ENCODE results near the gene NTN4. TPM values are rescaled to one million over a fixed set of nuclear protein-coding genes. Genes with fewer than 3 reads are reported as not detected.
A peak's percentile ranks its signal among the peaks of the same experiment; 100 is the strongest.

Gene NTN4
- total RNA-seq, 1 experiment from 2014 or later, result 68.4 TPM

DNA sequence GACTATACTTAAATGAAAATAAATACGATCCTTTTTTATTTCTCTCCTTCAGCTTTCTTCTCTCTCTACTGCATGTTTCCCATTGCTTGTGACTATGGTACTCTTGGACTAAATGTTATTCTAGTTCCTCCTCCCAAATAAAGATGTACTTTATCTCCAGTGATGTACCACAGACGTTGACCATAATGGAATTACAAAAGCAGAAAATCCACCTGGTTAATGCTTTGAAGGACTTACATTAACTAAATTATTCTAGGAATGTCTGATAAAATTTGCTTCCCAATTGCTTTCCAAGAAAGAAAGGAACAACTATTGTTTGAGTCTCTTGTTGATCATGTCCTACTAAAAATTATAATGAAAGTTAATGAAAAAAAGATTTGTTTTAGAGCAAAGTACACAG lies 71.8 kb downstream of the NTN4 start:
- no peaks in the 10 kb centered on the region for H3K9me3 Mint-ChIP-seq (ENCODE audit: low read depth, unreplicated experiment)
- TF ChIP-seq, protein P1, sequence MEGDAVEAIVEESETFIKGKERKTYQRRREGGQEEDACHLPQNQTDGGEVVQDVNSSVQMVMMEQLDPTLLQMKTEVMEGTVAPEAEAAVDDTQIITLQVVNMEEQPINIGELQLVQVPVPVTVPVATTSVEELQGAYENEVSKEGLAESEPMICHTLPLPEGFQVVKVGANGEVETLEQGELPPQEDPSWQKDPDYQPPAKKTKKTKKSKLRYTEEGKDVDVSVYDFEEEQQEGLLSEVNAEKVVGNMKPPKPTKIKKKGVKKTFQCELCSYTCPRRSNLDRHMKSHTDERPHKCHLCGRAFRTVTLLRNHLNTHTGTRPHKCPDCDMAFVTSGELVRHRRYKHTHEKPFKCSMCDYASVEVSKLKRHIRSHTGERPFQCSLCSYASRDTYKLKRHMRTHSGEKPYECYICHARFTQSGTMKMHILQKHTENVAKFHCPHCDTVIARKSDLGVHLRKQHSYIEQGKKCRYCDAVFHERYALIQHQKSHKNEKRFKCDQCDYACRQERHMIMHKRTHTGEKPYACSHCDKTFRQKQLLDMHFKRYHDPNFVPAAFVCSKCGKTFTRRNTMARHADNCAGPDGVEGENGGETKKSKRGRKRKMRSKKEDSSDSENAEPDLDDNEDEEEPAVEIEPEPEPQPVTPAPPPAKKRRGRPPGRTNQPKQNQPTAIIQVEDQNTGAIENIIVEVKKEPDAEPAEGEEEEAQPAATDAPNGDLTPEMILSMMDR (IDR thresholded peaks at IDR 0.05; ENCODE audit: unreplicated experiment), result no peak
- CTCF ChIA-PET, result interaction anchor here (1.1 to 1.7 kb wide), 4 partner anchors 9 to 87 kb away, joined by 4 to 10 read pairs (median 6); no protein-coding TSS in a partner anchor
- H3K36me3 Mint-ChIP-seq (ENCODE audit: insufficient read depth, unreplicated experiment), result no peaks in the 10 kb centered on the region
- peaks cover 68% of the 10 kb centered on the region for H3K4me1 Mint-ChIP-seq (ENCODE audit: low read depth, unreplicated experiment)
- no TSS peak for BruUV-seq (replicated peaks)
- H3K27me3 Mint-ChIP-seq (ENCODE audit: unreplicated experiment), result no peaks in the 10 kb centered on the region
- H3K27ac Mint-ChIP-seq (ENCODE audit: unreplicated experiment), result peak overlapping the region; percentile 20
- H3K4me3 Mint-ChIP-seq (ENCODE audit: low read depth, unreplicated experiment), result no peak overlapping the region
- no peak for DNase-seq
- intact Hi-C loops (cut with micrococcal nuclease; ENCODE audit: unreplicated experiment), result loop anchor here (2.0 to 5.0 kb wide), 4 partner anchors 24 to 136 kb away; no protein-coding TSS in a partner anchor

DNA sequence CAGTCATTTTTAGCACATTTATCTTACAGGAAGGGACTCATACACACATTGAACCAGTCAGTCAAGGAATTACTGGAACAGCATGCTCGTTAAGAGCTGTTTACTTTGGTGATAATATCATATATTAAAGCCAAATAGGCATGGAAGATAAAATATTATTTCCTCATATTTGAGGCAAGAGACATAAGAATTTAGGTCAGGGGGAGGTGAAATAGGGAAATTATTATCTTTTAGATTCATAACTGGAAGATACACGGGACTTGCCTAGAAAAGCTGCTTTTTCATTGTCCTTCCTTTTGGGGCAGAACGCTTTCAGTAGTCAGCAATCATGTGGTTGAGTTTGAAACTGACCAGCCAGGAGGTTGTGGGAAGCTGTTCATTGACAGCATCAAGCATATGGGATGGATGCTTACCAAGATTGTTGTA lies 72.5 kb downstream of the NTN4 start:
- TF ChIP-seq, protein P1 (IDR thresholded peaks at IDR 0.05; ENCODE audit: unreplicated experiment), result no peak
- Mint-ChIP-seq H3K4me3 (ENCODE audit: low read depth, unreplicated experiment) (peak overlapping the region; percentile 5), H3K9me3 (ENCODE audit: low read depth, unreplicated experiment) (no peaks in the 10 kb centered on the region), H3K27ac (ENCODE audit: unreplicated experiment) (peak overlapping the region; percentile 63), H3K4me1 (ENCODE audit: low read depth, unreplicated experiment) (peaks cover 64% of the 10 kb centered on the region), H3K27me3 (ENCODE audit: unreplicated experiment) (no peaks in the 10 kb centered on the region), H3K36me3 (ENCODE audit: insufficient read depth, unreplicated experiment) (no peaks in the 10 kb centered on the region)
- CTCF ChIA-PET, result interaction anchor here (0.5 to 1.7 kb wide), 8 partner anchors 9 to 130 kb away, joined by 3 to 10 read pairs (median 4); no protein-coding TSS in a partner anchor
- DNase-seq, result peak; percentile 34
- intact Hi-C loops (cut with micrococcal nuclease; ENCODE audit: unreplicated experiment), result loop anchor here (2.0 to 5.0 kb wide), 4 partner anchors 25 to 136 kb away; no protein-coding TSS in a partner anchor
- no TSS peak for BruUV-seq (replicated peaks)

DNA sequence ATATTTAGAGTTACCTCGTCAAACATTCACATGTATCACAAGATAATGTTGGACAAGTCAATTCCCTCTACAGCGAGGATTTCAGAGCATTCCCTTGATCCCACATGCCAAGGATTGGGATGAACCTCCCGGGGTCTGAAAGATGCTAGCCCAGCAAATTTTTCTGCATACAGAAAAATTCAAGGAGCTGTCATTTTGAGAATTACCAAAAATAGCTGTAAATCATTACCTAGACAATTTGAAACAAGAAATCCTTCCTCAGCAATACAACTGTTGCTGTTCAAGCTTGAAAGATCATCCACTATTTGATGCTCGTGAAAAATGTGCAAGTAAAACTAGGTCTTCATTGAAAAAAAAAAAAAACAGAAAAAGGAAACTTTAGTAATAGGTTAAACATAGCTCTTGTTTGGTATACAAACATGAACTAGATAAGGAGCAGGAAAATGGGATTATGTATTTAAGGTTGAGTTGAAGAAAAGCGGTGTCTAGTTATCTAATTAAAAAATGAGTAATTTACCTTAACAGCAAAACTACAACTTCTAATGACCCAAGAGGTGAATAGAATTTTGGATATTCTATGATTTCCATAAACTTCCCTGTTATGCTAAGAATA lies 73.1 kb downstream of the NTN4 start:
- CTCF ChIA-PET, result interaction anchor here (0.6 to 1.7 kb wide), 9 partner anchors 8 to 185 kb away, joined by 3 to 10 read pairs (median 4); no protein-coding TSS in a partner anchor
- TF ChIP-seq, protein P1 (IDR thresholded peaks at IDR 0.05; ENCODE audit: unreplicated experiment), result no peak
- Mint-ChIP-seq H3K36me3 (ENCODE audit: insufficient read depth, unreplicated experiment) (no peaks in the 10 kb centered on the region), H3K9me3 (ENCODE audit: low read depth, unreplicated experiment) (no peaks in the 10 kb centered on the region), H3K4me1 (ENCODE audit: low read depth, unreplicated experiment) (peaks cover 64% of the 10 kb centered on the region), H3K27me3 (ENCODE audit: unreplicated experiment) (no peaks in the 10 kb centered on the region), H3K4me3 (ENCODE audit: low read depth, unreplicated experiment) (peak overlapping the region; percentile 5), H3K27ac (ENCODE audit: unreplicated experiment) (peak overlapping the region; percentile 63)
- BruUV-seq (replicated peaks), result no TSS peak
- intact Hi-C loops (cut with micrococcal nuclease; ENCODE audit: unreplicated experiment), result loop anchor here (5.0 kb wide), 3 partner anchors 80 to 135 kb away; no protein-coding TSS in a partner anchor
- no peak for DNase-seq

DNA sequence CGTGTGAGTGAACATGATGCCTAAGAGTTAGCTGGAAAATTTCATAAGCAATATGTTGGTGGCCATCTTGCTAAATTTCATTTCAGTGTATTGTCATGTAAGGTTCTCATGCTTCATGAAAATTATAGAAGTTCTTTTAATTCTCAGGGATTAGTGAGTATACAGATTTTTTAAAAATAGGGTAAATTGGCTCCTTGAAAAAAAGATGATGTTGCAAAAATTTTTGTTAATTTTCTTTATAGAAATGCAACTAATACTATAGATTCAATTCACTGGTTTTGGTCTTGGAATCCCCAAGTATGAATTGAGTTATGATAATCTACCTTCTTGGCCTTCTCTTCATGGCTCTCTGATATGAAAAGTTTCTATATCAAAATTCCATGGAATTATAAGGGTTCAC lies 75.4 kb downstream of the NTN4 start:
- no peaks in the 10 kb centered on the region for H3K36me3 Mint-ChIP-seq (ENCODE audit: insufficient read depth, unreplicated experiment)
- TF ChIP-seq, protein P1 (IDR thresholded peaks at IDR 0.05; ENCODE audit: unreplicated experiment), result no peak
- no peak overlapping the region for H3K27ac Mint-ChIP-seq (ENCODE audit: unreplicated experiment)
- peaks cover 48% of the 10 kb centered on the region for H3K4me1 Mint-ChIP-seq (ENCODE audit: low read depth, unreplicated experiment)
- no peaks in the 10 kb centered on the region for H3K9me3 Mint-ChIP-seq (ENCODE audit: low read depth, unreplicated experiment)
- no peaks in the 10 kb centered on the region for H3K27me3 Mint-ChIP-seq (ENCODE audit: unreplicated experiment)
- CTCF ChIA-PET, result no interaction called here
- intact Hi-C loops (cut with micrococcal nuclease; ENCODE audit: unreplicated experiment), result loop anchor here (5.0 kb wide), 3 partner anchors 82 to 133 kb away; no protein-coding TSS in a partner anchor
- no TSS peak for BruUV-seq (replicated peaks)
- H3K4me3 Mint-ChIP-seq (ENCODE audit: low read depth, unreplicated experiment), result no peak overlapping the region
- DNase-seq, result no peak
